NOMO-1 (cell line): ENCODE measurements around the gene IER3.
A peak's percentile ranks its signal among the peaks of the same experiment; 100 is the strongest.
"Not testable (repeated sequence)": the region's sequence is repeated elsewhere in the genome, so short reads cannot be mapped to it uniquely, and the experiment has no call there.

Experiments
- DNase-seq, 2 experiments: peaks; one replicate each; lab custom pipeline; 2025; ENCODE audit not compliant: unreplicated experiment in 2 of 2; lab: John Stamatoyannopoulos, UW

Gene IER3

GRCh38 chr6:30769088-30769852 lies 24.9 kb upstream of the IER3 start:
- DNase-seq = peak; percentile 63 to 78

DNA sequence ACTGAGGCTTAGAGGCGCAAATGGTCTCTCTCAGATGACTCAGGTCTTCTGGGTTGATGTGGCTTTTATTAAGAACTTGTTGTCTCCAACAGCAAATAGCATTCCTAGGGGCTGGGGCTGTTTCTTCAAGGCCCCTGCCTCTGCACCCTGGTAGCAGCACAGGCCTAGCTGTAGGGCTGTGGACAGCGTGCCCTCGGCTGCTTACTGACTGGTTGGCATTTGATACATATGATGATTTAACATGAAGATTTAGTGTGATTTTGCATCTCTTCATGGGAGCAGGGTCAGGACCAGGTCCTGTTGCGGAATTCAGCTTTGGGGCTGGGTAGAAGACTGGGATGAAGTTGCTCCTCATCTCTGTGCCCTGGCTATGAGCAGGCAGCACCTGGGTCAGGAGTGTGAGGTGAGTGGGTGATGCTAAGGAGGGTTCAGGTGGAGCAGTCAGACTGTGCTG lies 24.3 kb upstream of the IER3 start:
- DNase-seq = no peak

DNA sequence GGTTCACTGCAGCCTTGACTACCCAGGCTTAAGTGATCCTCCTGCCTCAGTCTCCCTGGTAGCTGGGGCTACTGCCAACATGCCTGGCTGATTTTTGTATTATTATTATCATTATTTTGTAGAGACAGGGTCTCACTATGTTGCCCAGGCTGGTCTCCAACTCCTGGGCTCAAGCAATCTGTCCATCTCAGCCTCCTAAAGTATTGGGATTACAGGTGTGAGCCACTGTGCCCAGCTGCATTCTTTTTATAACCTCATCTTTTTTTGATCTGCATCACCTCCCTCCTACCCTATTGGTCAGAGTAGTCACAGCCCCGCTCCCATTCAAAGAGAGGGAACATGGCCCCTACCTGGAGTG lies 23.6 kb upstream of the IER3 start:
- DNase-seq = no peak

DNA sequence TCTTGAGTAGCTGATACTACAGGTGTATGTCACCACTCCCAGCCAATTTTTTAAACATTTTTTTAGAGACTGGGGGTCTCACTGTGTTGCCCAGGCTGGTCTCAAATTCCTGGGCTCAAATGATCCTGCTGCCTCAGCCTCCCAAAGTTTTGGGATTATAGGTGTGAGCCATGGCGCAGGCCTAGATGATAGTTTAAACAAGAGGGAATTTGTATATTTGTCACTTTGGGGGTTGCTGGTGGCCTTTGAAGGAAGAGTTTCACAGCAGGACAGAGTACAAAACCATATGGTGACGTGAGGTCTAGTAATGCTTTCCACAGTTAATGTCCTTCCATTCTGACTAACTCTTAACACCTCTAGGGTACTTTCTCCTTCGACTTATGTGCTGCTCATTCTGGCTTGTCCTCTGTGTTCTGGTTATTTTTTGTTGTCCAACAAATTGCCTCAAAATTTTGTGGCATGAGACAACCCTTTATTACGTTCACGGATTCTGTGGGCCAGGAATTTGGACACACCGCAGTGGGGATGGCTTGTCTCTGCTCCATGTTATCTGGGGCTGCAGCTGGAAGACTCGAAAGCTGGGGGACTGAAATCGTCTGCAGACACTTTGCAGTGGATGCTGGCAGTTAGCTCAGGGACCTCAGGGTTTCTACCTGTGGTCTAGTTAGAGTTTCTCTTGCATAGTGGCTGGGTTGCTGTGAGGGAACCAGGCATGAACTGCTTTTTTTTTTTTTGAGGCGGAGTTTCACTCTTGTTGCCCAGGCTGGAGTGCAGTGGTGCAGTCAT lies 23.0 kb upstream of the IER3 start:
- no peak for DNase-seq

DNA sequence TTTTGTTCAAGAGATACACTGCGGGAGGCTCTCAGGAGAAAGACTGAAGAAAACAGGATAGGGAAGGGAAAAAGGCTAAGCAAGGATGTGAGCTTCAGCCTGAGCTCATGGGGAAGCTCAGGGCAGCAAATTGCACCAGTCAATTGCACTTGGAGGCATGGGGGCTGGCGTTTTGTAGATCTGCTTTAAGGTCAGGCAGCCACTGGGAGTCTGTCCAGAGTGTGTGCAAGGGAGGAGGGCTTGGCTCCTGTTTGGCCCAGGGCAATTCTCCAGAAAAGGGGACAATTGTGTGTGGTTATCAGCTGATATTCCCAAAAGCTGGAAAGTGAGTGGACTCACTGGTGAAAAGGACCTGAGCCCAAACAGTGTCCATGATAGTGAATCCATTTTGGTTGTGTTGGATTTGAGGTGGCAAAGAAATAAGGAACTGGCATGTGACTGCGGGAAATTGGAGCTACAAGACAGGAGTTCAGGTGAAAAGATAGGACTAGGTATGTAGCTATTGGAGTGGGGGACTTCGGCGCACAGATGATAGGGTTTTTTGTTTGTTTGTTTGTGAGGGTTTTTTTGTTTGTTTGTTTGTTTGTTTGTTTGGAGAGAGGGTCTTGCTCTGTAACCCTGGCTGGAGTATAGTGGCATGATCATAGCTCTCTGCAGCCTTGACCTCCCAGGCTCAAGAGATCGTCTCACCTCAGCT lies 22.3 kb upstream of the IER3 start:
- no peak for DNase-seq

- DNase-seq = not testable (repeated sequence)
Observed at GRCh38 chr6:30765495-30765894, 21.1 kb upstream of the IER3 start.

GRCh38 chr6:30764490-30765043 lies 20.2 kb upstream of the IER3 start:
- DNase-seq = not testable (repeated sequence)

- no peak for DNase-seq
Observed at GRCh38 chr6:30763618-30764489, 19.5 kb upstream of the IER3 start.

DNA sequence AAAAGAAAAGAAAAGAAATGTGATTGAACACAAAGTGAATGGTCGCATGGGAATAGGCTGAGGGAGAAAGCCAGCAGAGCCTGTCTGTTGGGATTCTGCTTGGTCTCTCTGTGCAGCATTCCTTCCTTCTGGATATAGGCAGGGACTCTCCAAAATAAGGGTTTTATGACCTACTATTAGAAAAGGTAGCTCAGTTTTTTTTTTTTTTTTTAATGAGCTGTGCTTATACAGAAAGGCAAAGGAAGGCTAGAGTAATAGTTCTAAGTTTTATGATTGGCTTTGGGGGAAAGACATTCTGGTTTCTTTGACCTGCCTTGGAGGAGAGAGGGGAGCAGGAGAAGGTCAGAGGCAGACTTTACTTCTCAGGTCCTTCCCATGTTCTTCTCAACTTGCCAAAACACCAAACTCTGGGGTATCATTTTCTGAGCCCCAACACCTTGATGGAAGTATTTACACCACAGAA lies 18.8 kb upstream of the IER3 start:
- DNase-seq = no peak

- no peak for DNase-seq
Observed at GRCh38 chr6:30761791-30762429, 17.6 kb upstream of the IER3 start.

GRCh38 chr6:30760549-30760948 lies 16.2 kb upstream of the IER3 start:
- peak; percentile 50 to 63 for DNase-seq

DNA sequence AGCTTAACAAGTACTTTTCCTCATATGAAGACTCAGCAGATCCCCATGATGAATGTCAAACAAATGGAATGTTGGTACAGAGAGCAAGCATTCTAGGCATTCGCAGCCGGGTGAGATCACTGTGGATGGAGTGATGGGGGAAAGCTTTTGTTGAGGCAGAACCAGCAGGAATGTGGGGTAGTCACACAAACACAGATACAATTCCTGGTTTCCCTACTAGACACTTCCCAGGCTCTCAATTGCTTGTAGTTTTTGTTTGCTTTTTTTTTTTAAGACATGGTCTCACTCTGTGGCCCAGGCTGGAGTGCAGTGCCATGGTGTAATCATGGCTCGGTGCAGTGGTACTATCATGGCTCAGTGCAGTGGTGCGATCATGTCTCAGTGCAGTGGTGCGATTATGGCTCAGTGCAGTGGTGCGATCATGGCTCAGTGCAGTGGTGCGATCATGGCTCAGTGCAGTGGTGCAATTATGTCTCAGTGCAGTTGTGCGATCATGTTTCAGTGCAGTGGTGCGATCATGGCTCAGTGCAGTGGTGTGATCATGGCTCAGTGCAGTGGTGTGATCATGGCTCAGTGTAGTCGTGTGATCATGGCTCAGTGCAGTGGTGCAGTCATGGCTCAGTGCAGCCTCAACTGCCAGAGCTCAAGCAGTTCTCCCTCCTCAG lies 15.4 kb upstream of the IER3 start:
- no peak for DNase-seq

DNA sequence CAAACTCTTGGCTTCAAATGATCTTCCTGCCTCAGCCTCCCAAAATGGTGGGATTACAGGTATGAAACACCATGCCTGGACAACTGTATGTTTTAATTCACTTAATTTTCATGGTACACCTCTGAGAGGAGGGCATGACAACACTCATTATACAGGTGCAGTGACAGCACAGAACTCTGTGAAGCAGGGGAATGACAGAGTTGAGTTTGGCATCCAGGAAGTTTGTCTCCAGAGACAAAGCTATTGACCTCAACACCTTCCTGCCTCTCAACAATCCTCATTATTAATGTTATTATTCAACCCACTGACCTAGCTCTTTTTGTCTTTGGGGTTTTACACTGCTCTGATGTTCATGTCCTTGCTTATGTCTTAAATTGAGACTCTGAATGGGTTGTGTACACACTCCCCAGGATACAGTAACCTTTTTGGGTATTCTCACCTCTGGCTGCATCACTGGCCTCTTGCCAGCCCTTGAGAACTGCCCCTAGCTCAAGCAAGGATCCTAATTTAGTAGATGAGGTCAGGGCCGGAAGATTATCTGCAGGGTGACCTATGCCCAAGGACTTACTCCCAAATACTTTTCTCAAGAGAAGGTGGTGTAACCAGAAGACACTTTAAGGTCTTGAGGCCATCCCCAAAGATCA lies 13.0 kb upstream of the IER3 start:
- no peak for DNase-seq

DNA sequence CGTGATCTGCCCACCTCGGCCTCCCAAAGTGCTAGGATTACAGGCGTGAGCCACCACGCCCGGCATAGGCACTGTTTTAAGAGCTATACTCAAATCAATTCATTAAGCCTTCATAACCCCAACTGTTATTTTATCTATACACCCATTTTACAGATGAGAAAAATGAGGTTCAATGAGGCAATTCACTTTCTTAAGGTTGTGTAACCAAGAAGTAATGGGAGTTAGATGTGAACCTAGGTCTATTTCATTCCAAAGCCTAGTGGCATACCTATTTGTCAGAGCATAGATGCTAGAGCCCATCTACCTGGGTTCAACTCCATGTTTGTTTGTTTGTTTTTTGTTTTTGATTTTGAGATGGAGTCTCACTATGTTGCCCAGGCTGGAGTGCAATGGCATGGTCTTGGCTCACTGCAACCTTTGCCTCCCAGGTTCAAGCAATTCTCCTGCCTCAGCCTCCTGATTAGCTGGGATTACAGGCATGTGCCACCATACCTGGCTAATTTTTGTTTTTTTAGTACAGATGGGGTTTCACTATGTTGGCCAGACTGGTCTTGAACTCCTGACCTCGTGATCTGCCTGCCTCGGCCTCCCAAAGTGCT lies 12.2 kb upstream of the IER3 start:
- not testable (repeated sequence) for DNase-seq

GRCh38 chr6:30754631-30755030 lies 10.3 kb upstream of the IER3 start:
- DNase-seq = no peak

DNA sequence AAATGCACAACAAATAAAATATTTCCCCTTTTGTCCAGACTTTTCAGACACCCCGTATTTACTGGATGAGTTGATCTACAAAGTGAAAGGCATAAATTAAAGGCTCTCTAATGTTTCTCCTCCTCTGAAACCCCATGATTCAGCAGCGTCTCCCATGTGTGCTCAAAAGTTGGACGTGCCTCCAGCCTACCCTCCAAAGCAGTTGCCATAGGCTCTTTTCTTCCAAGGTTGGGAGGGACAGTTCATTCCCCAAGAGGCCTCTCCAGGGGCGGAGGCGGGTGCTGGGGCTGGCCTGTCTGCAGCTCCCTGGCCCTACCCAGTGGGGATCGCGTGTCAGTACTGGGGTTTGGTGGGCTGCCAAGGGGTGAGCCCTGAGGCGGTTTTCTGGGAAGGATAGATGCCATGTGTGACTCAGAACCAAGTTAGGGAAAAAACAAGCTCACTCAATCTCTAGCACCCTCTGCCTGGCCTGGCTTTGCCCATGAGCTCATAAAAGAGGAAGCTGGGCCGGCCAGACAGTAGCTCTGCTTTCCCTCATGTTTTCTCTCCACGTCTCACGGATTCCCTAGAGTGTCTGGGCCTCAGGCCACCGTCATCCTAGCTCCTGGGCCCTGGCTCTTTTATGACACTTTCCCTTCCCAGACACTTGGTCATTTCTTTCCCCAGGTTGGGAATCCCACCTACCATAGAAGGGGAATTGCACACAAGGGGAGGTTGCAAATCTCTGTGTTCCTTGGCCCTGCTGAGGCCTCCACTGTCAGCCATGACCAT lies 8.0 kb upstream of the IER3 start:
- peak; percentile 35 to 41 for DNase-seq

GRCh38 chr6:30750379-30750668 lies 6.0 kb upstream of the IER3 start:
- DNase-seq = no peak
